GM18526 (cell line): Measurements from ENCODE around the gene KIF21B.

ENCODE experiments used
- POLR2A ChIP-seq: IDR thresholded peaks from 3 replicates; pipeline ENCODE4 v1.6.1; 2011; ENCODE audit not compliant: insufficient read length; ENCODE audit errors: extremely low read depth

Gene KIF21B

DNA sequence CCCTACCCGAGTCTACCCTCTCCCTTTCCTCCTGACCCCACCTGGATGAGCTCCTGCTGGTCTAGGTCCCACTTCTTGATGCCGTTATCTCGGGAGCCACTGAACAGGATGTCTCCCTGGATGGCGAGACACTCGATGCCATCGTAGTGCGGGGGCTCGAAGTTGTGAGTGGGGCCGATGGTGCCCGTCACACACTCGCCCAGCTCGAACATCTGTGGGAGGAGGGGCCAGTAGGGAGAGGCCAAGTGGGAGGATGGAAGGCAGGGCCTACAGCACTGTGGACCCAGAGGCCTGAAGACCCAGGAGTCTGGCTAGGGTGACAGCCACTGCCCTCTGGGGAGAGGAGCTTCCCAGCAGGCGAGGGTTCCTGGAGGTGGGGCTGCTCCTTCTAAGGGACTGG, 48.1 kb downstream of the KIF21B start:
- no peak for TF ChIP-seq POLR2A

DNA sequence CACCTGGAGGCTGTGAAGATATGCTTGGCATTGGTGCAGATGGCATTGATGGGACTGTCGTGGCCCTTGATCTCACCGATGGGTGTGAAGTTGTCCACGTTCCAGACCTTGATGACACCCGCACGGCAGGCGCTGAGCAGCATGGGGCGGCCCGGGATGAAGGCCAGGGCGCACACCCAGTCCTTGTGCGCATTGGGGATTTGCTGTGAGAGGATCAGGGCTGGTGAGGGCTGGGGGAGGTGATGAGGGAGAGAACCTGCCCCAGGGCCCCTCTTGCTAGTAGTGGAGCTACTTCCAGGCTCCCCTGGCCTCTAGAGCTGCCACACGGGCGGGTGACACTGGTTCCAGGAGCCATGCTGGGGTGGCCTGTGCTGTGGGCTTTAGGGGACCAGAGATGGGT, 48.8 kb downstream of the KIF21B start:
- TF ChIP-seq POLR2A, result no peak

DNA sequence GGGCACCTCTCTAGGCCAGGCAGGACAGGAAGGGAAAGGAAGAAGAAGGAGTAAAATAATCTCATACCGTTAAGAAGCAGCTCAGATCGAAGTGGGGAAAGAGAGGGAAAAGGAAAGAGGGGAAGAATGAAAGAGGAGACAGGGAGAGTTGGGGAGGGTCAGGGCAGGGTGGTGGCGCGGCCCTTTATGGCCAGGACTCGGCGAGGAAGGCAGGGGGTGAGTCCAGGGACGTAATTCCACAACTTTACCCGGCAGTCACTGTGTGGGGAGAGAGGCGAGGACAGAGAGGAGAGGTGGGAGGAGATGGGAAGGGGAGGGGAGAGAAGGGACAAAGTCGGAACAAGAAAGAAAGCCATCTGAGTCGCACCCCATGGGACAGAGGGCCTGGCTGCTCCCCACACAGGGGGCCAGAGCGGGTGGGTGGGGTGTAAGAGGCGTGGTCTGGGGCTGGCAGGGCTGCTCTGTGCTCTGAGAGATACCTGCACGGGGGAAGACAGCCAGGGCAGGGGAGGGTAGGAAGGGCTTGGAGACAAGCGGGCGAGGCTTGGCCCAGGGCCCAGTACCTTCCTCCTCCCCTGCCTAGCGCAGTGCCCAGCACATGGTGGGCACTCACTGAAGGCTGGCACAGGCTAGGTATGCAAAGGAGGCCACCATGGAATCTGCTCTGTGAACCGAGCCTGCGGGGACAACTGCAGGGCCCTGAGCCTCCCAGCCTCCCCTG, 49.4 kb downstream of the KIF21B start:
- TF ChIP-seq POLR2A, result no peak

DNA sequence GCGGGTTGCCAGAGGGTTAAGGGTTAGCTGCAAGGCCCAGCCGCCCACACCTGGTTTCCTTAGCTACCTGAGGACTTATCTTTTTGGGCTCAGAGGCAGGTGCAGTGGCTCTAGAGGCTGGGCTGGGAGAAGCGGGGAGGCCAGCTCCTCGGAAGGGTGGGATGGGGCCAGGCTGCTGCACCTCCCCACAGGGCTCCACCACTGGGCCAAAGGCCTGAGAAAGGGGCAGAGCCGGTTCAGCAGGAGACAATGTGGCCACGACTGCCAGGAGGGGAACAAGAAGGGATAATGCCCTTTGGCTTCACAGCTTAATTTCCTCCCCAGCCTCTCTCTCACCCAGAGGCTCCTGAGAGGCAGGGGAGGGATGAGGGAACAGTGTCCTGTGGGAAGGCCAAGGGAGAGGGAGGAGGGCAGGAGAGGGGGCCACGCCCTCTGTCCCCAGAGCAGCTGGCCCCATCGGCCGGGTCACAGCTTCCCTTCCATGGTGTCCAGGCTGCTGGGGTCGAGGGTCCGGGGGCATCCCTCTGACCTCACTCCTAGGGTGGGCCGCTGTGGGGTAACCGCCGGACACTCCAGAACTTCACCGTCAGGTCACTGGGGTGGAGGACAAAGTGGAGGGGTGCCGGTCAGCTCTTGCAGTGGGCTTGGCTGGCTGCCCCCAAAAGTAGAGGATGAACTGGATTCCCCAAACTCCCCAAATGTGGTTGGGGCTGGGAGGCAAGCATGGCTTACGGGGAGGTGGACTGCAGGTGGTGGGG, 50.4 kb downstream of the KIF21B start:
- TF ChIP-seq POLR2A, result no peak

DNA sequence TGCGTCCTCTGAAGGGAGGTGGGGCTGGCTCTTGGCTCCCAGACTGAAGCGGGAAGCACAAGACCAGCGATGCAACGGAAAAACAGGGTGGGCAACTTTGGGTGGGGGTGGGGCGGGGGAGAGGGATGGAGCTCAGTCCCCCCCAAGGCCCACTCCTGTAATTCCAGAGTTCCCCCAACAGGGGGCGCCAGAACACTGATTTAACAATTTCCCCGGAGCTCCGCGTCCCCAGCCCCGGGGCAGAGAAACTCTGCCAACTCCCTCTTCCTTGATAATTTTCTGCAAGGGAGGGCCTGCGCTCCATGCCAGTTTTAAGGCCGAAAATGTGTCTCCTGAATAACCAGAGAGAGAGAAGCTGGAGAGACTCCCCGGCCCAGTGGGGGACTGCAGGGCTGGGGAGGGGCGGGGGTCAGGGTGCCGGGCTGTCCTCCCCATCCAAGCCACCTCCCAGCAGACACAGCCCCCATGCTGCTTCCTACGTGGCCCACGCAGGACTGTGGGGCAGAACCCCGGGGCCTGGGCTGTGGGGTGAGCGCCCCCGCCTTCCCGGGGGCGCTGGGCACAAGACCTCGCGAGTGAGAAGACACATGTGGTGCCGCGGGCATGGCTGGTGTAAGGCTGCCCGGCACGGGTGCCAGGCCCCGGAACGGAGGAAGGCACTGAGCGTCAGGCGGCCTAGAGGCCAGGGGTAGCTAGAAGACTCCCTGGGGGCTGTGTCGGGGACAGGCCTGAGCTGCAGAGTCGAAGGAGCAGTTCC, 51.4 kb downstream of the KIF21B start:
- TF ChIP-seq POLR2A, result no peak

DNA sequence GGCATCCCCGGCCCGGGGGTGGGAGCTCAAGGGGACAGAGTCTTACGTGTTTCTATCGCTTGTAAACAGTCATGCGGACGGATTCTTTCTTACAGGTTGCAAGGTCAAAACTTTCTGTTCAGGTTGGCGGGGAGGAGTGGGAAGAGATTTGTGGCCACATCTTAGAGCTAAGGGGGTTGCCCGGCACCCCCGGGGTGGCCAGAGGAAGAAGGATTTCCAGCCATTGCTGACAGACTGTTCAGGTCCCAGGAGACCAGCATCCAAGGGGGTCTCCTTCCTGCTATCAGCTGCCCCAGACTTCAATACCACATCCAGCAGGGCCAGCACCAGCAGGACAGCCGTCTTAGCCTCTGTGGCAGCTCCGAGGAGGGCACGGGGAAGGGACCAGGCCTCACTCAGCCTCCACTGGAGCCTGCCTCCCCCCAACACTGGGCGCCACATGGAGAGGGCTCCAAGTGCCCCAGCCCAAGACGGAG, 52.0 kb downstream of the KIF21B start:
- TF ChIP-seq POLR2A, result no peak

DNA sequence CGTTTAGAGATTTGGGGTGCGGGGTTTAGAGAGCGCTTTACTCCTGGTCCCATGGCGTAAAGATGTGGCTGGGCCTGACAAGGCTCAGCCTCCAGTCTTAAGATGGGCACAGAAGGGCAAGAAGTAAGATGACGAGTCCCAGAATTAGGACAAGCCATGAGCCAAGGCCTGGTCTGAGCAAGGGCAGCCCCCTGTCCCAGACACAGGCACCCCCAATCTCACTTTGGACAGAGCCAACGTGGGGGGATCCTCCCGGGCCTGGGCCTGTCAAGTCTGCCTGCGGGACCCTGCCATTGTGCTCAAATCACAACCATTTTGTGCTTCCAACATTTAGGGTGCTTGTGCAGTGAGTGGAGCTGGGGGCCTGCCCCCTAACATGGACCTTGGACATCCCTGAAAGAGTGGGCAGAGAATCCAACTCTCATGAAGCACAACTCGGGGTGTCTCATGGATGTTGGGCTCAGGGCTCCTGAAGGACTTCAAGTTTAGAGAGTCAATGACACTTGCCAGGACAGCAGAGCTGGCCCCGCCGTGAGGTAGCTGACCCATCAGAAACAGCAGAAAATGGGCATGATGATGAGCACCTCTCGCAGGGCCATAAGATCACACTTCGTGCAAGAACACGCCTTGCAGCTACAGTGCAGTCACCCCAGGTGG, 52.6 kb downstream of the KIF21B start:
- TF ChIP-seq POLR2A, result no peak

DNA sequence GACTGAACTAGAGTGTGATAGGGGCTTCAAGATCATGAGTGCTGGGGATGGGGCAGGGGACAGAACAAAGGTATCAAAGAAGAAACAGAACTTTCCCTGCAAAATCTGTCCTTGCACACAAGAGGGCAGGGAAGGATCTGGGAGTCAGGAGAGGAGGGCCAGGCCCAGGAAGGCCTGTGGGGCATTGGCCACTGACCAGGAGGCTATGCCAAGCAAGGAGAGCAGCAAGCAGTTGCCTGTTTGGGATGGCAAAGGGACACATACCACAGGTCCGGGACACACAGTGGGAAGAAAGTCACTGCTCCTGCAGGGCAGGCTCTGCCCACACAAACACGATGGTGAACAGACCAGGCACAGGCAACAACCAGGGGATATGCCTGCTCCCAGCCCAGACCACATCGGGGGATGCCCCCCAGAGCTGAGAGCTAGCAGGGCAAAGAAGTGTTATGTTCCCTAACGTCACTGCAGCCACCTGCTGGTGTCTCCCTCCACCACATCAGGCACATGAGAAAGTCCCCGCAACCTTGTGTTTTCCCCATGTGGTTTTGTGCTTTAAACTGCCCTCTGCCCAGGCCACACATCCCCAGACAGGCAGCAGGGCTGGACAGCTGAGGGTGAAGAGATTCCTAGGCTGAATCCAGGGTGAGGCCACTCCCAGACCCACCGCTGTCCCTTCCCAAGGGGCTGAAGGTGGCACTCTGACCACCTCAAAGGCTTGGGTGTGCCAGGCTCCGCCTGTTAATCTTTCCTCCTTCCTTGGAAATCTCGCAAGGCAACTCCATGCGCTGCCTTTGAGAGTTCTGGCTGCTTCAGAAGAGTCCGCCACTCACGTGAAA, 53.6 kb downstream of the KIF21B start:
- TF ChIP-seq POLR2A, result no peak

DNA sequence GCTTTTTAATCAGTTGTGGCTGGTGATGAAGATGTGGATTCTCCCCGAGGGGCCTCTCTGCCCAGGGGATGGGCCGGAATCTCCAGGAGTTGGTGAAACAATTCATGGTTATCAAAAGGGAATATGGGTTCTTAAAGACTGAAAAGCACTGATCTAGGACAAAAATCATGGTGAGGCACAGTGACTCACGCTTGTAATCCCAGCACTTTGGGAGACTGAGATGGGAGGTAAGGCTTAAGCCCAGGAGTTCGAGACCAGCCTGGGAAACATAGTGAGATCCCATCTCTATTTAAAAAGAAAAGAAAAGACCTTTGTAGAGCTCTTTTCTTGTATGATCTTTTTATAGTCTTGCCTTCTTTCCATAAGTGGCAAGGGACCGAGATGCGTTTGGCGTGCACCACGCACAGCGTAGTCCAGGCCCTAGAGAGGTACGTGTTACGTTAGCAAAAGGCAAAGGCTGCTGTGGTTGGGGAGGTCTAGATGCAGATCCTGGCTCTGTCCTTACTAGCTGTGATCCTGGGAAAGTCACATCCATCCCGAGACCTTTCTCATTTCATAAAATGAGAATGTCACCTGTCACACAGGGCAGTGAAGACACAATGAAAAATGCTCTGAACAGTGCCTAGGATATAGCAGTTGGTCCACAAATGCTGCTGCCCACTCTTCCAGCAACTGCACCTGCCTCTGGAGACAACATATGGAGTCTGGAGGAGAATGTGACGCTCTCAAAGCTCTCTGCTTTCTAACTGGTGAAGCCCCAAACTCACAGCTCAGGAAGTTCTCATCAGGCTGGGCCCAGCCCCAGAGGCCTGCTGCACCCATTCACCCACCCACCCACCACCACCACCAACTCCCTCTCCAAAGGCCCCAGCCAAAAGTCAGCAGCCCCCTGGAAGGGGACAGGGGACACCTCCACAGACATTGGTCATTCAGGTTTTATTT, 54.8 kb downstream of the KIF21B start:
- no peak for TF ChIP-seq POLR2A

DNA sequence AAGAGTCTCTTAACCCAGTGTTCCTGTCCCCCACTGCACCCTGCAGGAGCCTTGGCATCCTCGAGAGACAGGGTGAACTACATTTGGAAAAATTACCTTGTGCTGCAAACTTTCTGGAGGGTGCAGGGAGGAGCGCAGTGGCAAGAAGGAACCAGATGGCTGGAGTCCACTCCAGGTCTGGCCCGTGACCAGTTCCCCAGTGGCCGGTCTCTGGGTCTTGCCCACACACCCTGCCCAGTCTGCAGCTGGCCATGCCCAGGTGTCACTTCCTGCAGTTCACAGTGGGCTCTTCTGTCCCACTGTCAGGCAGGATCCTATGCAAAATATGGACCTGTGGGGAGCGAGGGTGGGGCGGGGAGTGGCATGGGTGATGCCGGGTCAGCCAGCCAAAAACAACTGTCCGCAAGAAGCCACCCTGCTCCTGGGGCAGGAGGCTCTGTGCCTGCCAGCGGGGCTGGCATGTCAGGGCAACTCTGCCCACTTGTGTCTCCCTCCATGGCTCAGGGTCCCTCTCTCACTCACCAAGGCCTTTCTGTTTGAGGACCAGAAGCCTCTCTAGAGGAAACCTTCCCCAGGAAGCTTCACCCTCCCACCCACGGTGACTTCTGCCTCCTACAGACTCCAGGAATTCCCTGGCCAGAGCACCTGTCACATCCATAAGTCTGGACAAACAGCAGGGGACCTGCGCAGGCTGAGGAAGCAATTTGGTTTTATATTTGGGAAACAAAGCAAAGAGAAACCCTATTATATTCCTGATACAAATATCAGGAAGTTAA, 55.6 kb downstream of the KIF21B start:
- TF ChIP-seq POLR2A, result no peak

DNA sequence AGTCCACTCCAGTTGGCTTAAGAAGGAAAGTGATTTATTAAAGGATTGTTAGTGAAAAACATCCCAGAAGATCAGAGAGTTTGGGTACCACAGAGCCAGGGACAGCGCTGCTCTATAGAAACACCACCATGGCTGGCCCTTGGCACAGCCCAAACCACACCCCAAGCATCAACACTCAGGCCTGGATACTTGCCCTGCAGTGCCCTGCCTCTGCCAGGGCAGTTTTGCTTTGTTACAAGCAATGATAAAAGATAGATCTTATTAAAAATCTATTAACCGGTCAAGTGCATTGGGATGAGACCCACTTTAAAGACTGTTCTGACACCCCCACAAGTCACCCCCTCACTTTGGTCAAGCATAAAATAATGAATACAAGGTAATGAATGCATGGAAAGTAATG, 56.6 kb downstream of the KIF21B start:
- no peak for TF ChIP-seq POLR2A

DNA sequence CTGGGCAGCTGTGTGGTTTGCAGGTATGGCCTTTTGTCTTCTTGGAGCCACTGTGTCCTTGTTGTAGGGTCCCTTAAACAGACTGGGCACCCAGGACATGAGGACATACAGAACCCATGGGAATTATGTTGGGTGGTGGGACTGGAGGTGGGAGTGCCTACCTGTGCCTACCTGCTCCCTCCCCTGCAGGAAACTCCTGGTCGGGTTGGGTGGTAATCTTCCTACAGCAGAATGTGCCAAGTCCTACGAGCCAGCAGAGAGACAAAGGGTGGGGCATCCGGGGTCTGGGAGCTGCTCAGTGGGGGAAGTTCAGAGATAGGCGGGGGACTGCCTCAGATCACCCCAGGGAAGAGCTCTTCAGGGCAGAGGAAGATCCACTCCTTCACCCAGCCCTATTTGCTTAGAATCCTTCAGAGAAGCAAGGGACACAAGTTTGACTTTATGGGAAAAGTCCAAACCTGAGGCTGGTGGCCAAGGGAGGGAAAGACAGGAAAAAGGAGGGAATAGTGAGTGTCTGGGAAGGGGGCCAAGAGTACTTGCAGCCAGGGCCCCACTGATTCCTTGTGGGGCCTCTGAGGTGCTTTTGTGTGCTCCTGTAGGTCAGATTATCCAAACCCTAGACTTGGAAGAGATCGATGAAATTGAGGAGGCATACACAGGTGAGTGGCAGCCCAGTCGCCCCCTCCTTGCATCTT, 58.3 kb downstream of the KIF21B start:
- TF ChIP-seq POLR2A, result no peak
